Endothelial cell (in vitro differentiated cells): ENCODE data around the gene UGT1A8. TPM values are rescaled to one million over a fixed set of nuclear protein-coding genes. Genes with fewer than 3 reads are reported as not detected.
A peak's percentile ranks its signal among the peaks of the same experiment; 100 is the strongest.

ENCODE experiments used
- DNase-seq: peaks from one replicate; pipeline ENCODE4 v3.0.0; 2021; ENCODE audit warnings: low spot score
- H3K27ac Mint-ChIP-seq: one replicate; pipeline ENCODE4 v1.8.0; 2021; ENCODE audit warnings: mixed read lengths, inconsistent platforms; ENCODE audit not compliant: unreplicated experiment
- H3K27me3 Mint-ChIP-seq: one replicate; pipeline ENCODE4 v1.8.0; 2021; ENCODE audit warnings: mild to moderate bottlenecking, moderate library complexity, mixed read lengths, inconsistent platforms; ENCODE audit not compliant: unreplicated experiment
- H3K36me3 Mint-ChIP-seq: one replicate; pipeline ENCODE4 v1.8.0; 2021; ENCODE audit warnings: mild to moderate bottlenecking, low read depth, mixed read lengths, inconsistent platforms; ENCODE audit not compliant: unreplicated experiment
- H3K4me1 Mint-ChIP-seq: one replicate; pipeline ENCODE4 v1.8.0; 2021; ENCODE audit warnings: mild to moderate bottlenecking, mixed read lengths, inconsistent platforms; ENCODE audit not compliant: unreplicated experiment
- H3K4me3 Mint-ChIP-seq: one replicate; pipeline ENCODE4 v1.8.0; 2021; ENCODE audit warnings: mild to moderate bottlenecking, mixed read lengths, inconsistent platforms; ENCODE audit not compliant: unreplicated experiment
- H3K9me3 Mint-ChIP-seq: one replicate; pipeline ENCODE4 v1.8.0; 2021; ENCODE audit warnings: mixed read lengths, inconsistent platforms; ENCODE audit not compliant: unreplicated experiment
- total RNA-seq: library from RNA; stranded (reverse); fragmentation: NEBNext Ultra II Directional; extraction: Animal tissue kit (Norgen Biotek cat#: 25700); gene quantifications from one replicate; pipeline ENCODE4 v1.2.1, GENCODE V29; 2021; ENCODE audit not compliant: unreplicated experiment
- TF ChIP-seq, protein P1 (sequence below): fragments of 200-600 bp; sonication (generic); IDR thresholded peaks from one replicate; pipeline ENCODE4 v1.5.0; 2021; ENCODE audit warnings: antibody characterized with exemption; ENCODE audit not compliant: unreplicated experiment

Gene UGT1A8
- total RNA-seq, 1 donor from 2014 or later: not detected

DNA sequence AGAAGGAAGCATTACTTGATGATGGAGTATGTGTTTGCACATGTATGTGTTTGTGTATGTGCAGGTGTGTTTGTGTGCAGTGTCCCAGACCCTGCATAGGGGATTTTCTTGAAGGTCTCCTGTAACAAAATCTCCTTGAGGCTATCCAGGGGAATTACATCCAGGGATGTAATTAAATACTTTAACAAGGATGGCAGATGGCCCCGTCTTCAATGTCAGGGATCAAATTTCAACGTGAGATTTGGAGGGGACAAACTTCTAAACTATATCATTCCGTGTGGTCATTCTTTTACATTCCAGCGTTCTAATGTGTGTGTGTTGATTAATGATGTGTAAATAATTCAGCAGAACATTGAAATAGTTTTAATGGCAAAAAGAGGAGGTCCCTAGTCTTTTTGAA is 57.6 kb downstream of the UGT1A8 start:
- no peak overlapping the region for H3K27ac Mint-ChIP-seq
- H3K9me3 Mint-ChIP-seq: no peaks in the 10 kb centered on the region
- H3K4me3 Mint-ChIP-seq: no peak overlapping the region
- DNase-seq: no peak
- H3K27me3 Mint-ChIP-seq: no peaks in the 10 kb centered on the region
- no peaks in the 10 kb centered on the region for H3K4me1 Mint-ChIP-seq
- H3K36me3 Mint-ChIP-seq: no peaks in the 10 kb centered on the region
- TF ChIP-seq, protein P1, sequence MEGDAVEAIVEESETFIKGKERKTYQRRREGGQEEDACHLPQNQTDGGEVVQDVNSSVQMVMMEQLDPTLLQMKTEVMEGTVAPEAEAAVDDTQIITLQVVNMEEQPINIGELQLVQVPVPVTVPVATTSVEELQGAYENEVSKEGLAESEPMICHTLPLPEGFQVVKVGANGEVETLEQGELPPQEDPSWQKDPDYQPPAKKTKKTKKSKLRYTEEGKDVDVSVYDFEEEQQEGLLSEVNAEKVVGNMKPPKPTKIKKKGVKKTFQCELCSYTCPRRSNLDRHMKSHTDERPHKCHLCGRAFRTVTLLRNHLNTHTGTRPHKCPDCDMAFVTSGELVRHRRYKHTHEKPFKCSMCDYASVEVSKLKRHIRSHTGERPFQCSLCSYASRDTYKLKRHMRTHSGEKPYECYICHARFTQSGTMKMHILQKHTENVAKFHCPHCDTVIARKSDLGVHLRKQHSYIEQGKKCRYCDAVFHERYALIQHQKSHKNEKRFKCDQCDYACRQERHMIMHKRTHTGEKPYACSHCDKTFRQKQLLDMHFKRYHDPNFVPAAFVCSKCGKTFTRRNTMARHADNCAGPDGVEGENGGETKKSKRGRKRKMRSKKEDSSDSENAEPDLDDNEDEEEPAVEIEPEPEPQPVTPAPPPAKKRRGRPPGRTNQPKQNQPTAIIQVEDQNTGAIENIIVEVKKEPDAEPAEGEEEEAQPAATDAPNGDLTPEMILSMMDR: peak; percentile 35

DNA sequence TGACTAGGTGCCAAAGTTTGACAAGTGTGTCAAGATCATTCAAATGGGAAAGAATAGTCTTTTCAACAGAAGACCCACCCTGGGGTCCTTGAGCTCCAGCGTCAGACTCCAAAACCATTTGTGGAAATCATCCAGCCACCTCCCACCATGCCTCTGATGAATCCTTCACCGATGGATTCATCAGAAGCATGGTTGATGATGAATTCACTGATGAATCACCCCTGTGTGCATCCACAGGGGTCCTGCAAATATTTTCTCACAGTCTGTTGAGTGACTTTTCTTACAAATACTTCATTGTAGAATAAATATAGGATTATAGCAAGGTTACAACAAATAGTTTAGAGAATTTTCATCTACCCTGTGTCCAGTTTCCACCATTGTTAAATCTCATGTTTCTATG is 58.6 kb downstream of the UGT1A8 start:
- Mint-ChIP-seq H3K9me3 (no peaks in the 10 kb centered on the region), H3K4me3 (no peak overlapping the region), H3K4me1 (no peaks in the 10 kb centered on the region), H3K27me3 (no peaks in the 10 kb centered on the region), H3K36me3 (no peaks in the 10 kb centered on the region), H3K27ac (no peak overlapping the region)
- TF ChIP-seq, protein P1: no peak
- no peak for DNase-seq

DNA sequence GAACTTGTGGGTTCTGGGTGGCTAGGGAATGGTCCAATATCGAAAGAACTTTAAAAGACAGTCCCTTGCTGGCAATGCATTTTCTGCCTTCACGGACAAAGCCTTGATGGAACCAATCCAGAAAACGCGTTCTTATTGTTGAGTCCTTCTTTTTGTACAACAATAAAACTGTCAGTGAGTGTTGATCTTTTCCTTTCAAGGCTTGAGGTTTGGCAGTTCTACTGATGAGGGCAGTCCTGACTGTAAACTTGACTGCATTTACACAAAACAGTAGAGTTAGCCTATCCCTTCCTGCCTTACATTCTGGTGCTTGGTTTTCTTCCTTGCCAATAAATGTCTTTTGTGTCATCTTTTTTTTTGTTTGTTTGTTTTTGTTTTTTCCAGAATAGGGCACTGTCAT is 61.8 kb downstream of the UGT1A8 start:
- no peak overlapping the region for H3K27ac Mint-ChIP-seq
- H3K4me1 Mint-ChIP-seq: no peaks in the 10 kb centered on the region
- TF ChIP-seq, protein P1: no peak
- H3K4me3 Mint-ChIP-seq: no peak overlapping the region
- H3K27me3 Mint-ChIP-seq: no peaks in the 10 kb centered on the region
- no peaks in the 10 kb centered on the region for H3K9me3 Mint-ChIP-seq
- H3K36me3 Mint-ChIP-seq: no peaks in the 10 kb centered on the region
- DNase-seq: no peak

DNA sequence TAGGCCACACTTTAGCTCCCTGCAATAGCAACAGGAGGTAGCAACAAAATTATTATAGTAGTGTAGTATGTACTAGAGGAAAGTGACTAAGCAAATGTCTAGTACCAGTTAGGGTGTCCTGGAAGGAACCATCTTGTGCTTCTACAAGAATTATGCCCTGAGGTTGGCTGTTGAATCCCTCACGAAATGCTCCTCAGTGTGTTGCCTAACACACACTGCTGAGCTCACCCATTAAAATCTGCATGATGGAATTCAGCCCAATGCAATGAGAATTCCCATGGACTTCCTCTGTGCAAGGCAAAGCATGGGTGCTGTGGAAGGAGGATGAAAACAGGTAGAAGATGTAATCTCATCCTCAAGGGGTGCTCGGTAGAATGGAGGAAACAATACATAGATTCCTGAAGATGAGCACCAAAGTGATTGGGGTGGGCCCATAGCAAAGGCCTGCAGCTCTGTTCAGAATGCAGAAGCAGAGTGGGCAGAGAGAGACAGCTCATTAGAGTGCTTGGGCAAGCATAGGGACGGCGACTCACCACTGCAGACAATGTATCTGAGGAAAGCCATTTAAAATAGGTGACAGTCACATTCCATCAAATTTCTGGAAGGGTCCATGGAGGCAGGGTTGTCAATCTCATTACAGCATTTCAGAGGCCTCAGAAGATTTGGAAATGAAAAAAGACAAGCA is 63.1 kb downstream of the UGT1A8 start:
- Mint-ChIP-seq H3K4me3 (no peak overlapping the region), H3K27me3 (no peaks in the 10 kb centered on the region), H3K4me1 (no peaks in the 10 kb centered on the region), H3K27ac (no peak overlapping the region), H3K36me3 (no peaks in the 10 kb centered on the region), H3K9me3 (no peaks in the 10 kb centered on the region)
- TF ChIP-seq, protein P1: no peak
- DNase-seq: no peak

DNA sequence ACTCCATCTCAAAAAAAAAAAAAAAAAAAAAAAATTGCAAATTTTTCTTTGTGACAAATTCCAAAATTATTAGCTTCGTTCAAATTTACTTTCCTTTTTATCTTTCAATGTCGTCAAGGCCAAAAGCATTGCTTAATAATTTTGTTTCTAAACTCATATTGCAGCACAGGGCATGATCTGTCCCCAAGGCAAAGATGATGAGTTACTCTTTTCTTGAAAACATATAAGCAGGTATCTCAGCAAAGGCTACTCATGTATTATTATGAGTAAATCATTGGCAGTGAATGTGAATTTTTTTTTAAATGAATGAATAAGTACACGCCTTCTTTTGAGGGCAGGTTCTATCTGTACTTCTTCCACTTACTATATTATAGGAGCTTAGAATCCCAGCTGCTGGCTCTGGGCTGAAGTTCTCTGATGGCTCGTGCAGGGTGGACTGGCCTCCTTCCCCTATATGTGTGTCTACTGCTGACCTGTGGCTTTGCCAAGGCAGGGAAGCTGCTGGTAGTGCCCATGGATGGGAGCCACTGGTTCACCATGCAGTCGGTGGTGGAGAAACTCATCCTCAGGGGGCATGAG is 64.2 kb downstream of the UGT1A8 start, which contains the start of gene UGT1A7:
TSS of gene UGT1A7 (plus strand) at position 381 of the 579 bp plus-strand sequence. CDS start at position 418, 37 bp downstream.
- Mint-ChIP-seq H3K36me3 (no peaks in the 10 kb centered on the region), H3K27ac (no peak within 1 kb of the TSS), H3K4me3 (no peak within 1 kb of the TSS), H3K9me3 (no peaks in the 10 kb centered on the region), H3K27me3 (no peaks in the 10 kb centered on the region), H3K4me1 (no peaks in the 10 kb centered on the region)
- no peak for DNase-seq
- TF ChIP-seq, protein P1: no peak
